HG03108 (cell line): ENCODE results near the gene ATPAF2.
A peak's percentile ranks its signal among the peaks of the same experiment; 100 is the strongest.

Source experiments
- ATAC-seq: cut with Tn5 transposase; IDR thresholded peaks from one replicate; pipeline ENCODE4 v1.9.1; 2021; ENCODE audit warnings: moderate library complexity; ENCODE audit not compliant: unreplicated experiment

Gene ATPAF2

DNA sequence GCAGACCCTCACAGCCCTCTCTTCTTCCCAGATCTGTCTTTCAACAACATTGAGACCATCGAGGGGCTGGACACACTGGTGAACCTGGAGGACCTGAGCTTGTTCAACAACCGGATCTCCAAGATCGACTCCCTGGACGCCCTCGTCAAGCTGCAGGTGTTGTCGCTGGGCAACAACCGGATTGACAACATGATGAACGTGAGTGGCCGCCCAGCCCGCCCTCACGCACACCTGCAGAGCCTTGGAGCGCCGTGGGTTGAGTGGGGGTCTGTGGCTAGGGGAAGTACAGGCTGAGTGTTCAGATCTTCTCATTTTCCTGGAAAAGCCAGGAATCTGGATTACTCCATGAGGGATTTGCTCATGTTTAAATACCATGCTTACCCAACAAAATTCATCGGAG lies 51.1 kb downstream of the ATPAF2 start:
- no peak for ATAC-seq

DNA sequence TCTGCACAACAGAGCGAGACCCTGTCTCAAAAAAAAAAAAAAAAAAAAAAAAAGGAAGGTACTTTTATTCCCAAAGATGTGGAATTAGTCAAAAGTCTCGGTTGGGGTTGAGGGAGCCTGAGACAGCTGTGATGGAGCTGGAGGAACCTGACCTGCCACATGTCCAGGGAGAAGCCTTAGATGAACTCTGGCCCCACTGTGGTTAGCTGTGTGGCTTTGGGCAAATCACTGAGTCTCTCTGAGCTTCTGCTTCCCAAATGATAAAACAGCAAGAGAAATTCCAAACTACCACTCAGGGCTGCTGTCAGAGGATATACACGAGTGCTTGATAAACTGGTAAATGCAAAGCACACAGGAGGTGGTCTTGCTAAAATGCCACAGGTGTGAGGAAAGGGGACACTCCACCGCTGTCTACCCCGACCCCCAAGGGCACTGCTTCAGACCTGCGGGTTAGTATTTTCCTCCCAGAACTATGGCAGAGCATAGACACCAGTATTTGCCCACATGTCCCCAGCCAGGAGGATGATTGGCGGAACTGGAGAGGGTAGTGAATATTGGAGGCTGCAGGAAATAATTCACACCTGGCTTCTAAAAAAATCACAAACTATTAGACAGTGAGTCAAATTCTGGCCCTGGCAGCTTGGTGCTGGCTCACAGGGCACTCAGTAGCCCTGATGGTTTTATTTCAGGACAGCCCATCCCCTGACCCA lies 51.6 kb downstream of the ATPAF2 start:
- no peak for ATAC-seq

DNA sequence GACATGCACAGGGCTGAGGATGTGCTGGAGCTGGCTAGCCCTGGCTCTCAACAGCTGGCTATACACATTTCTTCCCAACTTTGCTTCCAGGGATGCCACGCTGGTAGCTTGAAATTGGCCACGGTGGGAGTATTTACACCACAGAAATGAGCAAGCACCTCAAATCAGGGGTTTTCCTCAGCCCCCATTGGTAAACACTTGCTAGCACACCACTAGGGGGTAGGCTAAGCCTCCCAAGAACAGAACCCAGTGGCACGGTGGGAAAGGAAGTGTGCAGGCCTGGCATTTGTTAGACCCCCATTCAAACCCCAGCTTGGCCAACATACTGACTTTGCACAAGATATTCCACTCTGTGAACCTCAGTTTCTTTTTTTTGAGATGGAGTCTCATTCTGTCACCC lies 53.4 kb downstream of the ATPAF2 start:
- ATAC-seq: no peak

DNA sequence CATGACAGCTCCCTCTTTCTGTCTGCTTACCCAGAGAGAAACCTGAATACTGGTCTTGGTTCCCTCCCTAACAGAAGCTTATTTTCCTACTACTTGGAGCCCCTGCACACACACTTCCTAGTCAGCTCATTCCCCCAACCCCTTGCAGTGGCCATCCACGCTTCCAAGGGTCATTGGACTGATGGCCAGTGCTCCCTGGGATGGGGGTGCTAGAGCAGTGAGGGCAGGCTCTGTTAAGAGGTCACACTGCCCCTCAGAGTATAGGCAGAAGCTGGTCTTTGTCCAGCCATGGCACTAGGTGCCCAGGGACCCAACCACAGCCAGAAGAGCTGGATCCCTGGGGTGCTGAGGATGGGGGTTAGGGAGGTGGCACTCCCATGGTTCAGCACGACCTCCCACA lies 53.8 kb downstream of the ATPAF2 start:
- no peak for ATAC-seq

DNA sequence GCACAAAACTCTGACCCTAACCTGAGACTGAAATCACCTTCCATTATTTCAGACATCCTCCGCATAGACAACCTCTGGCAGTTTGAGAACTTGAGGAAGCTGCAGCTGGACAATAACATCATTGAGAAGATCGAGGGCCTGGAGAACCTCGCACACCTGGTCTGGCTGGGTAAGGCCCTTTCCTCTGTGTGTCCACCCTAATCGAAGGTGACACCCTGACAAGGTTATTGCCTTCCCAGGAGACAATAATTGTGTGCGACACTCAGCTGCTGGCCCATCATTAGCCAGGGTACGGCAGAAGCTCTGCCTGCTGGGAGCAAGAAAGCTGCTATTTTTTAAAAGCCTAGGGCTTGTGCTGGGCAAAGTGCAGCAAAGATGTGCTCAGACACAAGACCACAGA lies 55.2 kb downstream of the ATPAF2 start:
- ATAC-seq: no peak

DNA sequence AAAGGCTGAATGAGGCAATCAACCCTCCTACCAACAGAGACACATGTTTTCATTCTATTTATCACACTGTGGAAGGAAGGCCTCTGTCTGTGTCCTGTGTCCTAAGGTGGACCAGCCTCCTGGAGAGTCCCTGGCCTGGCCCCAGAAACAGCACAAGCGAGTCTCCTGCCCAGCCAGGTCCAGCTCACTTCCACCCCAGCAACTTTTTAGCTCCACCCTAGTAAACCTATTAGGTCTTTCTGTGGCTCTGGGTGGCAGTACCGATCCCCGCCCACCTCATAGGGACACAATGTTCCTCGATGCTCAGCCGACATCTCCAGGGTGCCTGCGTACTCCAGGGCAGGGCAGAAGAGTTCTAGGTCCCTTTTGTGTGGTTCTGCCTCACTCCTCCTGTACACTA lies 55.6 kb downstream of the ATPAF2 start:
- no peak for ATAC-seq

DNA sequence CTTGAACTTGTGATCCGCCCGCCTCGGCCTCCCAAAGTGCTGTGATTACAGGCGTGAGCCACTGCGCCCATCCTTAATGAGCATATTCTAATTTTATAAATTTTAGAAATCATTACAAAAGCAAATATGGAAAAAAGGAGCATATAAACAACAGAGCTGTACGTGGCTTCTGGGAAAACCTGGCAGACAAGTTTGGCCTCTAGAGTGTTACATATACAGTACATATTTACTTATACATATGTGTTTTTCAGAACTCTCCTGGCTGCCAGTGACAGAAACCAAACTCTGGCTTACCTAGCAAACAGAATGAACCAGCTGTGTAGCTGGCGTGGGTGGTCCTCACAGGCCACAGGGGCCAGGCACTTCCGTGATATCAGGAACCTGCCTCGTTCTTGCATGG lies 56.2 kb downstream of the ATPAF2 start:
- ATAC-seq: no peak

DNA sequence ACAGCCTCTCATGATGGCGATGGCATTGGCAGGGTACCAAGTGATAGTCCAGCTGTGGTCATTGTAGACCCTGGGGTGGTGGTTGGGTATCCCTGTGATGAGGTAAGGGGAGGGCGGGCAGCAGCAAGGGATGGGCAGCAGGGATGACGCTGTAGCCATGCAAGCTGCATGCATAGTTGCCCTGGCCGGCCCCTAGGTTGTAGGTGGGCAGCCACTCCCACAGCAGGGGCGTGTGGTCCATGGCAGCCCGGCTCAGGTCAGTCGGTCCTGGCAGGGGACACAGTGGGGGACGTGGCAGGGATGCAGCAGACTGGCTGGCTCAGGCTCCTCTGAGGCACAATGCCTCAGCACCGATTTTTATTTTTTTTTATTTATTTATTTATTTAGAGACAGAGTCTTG lies 57.6 kb downstream of the ATPAF2 start:
- no peak for ATAC-seq

DNA sequence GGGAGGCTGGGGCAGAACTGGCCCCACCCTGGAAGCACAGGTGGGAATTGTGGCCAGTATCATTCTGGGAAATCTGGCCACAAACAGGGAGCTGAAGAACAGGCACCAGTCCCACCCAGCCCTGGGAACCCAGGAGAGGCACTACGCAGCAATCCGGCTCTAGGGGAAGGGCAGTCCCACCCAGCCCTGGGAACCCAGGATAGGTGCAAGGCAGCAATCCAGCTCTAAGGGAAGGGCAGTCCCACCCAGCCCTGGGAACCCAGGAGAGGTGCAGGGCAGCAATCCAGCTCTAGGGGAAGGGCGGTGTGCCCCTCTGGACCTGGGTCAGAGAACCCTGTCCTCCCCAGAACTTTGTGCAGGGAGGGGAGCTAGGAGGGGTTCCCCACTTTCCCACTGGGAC lies 59.2 kb downstream of the ATPAF2 start:
- no peak for ATAC-seq

DNA sequence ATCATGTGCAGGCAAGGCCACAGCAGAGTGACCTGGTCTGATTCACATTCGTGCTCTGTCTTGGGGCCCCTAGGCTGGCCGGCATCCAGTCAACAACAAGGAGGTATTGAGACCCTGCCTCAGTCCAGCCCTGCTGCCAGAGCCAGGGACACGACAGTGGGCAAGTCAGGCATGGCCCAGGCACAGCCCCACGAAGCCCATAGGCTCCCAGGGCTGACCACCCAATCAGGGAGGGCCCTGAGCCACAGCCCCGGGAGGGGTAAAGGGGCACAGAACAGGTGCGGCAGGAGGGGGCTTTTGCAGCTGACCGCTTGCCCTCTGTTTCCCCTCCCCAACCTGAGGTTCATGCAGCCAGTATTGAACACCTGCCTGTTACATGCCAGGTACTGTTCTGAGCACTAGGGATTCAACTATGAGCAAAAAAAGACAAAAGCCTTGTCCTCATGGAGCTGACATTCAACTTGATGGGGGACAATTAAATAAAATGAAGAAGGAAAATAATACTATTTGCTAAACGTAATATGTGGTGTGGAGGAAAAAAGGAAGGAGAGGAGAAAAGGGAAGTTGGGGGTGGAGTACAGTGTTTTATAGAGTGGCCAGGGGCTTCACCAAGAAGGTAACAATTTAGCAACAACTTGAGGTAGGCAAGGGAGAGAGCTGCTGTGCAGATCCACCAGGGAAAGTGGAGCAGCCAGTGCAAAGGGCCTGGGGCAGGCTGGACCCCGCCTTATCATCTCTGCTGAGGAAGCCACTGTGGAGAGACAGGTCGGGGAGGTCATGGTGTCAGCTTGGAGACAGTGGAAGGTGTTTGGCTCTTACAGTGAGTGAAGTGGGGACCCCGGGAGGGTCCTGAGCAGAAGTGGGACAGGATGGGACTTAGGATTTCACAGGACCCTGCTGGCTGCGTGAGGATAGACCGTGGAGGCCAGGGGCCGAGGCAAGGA lies 60.2 kb downstream of the ATPAF2 start:
- no peak for ATAC-seq

DNA sequence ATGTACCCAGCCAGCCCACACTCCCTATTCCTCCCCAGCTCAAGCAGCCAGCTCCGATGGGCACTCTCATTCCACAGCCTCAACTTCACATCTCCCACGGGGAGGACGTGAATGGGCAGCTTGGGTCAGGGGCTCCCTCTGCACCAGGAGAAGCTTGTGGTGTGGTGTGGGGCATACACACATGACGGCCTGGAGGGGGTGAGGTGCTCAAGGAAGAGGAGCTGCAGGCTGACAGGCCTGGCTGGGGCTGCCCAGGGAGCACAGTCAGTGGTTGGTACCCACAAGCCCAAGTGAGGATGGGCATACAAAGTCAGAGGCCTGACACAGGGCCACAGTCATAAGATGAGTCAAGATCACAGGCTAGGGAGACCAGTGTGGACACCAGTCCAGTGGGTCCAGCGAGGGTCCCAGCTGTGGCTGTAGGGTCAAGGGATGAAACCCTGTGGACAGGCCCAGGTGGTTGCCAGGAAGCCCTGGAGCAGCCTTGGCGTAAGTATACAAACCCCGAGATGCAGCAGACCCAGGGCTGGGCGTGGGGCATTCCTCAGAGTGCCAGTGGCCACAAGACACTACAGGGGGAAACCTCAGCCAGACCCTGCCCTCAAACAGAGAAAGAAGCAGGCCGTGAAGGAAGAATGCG lies 61.9 kb downstream of the ATPAF2 start:
- ATAC-seq: no peak

DNA sequence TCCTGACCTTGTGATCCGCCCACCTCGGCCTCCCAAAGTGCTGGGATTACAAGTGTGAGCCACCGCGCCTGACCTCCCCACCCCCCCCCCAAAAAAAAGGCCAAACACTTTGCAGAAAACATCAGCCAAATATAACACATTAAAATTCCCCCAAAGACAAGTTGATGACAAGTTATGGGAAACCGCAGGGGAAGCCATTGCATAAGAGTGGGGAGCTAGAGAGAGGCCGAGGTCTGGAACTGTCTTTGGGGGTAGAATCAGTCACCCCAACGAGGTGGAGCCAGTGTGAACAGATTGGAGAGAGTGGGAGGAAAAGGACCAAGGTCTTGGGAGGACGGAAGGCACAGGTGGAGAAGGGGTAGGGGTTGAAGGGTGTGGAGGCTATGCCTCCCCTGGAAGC lies 63.5 kb downstream of the ATPAF2 start:
- no peak for ATAC-seq

DNA sequence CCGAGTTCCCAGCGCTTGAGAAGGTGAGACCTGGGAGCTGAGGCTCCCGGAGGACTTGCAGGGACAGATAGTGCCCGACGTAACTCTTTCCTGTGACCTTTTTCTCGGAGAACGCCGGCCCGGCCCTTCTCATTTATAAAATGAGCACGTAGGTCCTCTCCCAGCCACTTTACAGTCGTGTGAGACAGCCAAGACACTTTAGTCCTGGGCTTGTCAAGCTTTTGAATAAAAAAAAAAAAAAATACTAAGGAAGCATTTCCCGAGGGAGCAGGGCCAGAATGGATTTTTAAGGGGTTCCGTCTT lies 66.1 kb downstream of the ATPAF2 start:
- ATAC-seq: no peak

DNA sequence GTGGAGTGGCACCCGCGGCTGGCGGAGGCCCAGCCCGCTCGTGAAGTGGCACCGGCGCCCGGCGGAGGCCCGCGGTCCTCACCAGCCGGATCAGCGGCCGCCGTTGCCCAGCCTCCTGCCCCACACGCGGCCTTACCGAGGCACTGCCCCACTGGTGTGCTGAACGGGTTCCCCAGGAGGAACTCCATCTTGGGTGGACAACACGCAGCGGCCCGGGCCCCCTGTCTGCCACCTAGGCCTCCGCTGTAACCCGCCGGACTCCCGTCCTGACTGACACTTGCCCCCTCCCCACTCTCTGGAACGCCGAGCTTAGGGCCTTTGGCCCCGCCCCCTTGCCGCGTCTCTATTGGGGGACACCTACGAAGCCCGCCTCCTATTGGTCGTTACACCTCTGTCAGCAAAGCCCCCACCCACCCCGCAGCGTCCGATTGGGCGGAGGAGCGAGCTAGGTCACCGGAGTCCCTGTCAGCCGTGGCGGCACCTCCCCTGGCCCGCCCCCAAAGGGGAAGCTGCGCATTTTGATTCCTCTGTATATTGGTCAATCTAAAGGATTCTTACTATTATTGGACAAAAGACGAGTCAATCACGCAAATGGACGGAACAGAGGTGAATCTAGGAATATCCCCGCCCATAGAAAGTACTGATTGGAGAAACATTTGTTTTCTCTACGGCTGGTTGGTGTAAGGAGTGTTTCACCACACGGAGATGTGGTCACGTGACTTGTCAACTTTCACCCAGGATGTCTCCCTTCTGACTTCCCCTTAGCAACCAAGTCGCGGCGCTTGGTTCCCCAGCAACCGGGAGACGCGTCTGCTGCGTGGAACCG lies 66.6 kb downstream of the ATPAF2 start, which contains the start of the genes DRC3 and TOM1L2:
Gene DRC3, plus strand, starts transcription at position 737 of the 826 bp plus-strand sequence. CDS start 4,737 bp downstream, outside the sequence.
Gene TOM1L2, minus strand, starts transcription at position 275 of the 826 bp plus-strand sequence. Its CDS starts 87 bp downstream, at position 188.
- peak; percentile 94 for ATAC-seq

DNA sequence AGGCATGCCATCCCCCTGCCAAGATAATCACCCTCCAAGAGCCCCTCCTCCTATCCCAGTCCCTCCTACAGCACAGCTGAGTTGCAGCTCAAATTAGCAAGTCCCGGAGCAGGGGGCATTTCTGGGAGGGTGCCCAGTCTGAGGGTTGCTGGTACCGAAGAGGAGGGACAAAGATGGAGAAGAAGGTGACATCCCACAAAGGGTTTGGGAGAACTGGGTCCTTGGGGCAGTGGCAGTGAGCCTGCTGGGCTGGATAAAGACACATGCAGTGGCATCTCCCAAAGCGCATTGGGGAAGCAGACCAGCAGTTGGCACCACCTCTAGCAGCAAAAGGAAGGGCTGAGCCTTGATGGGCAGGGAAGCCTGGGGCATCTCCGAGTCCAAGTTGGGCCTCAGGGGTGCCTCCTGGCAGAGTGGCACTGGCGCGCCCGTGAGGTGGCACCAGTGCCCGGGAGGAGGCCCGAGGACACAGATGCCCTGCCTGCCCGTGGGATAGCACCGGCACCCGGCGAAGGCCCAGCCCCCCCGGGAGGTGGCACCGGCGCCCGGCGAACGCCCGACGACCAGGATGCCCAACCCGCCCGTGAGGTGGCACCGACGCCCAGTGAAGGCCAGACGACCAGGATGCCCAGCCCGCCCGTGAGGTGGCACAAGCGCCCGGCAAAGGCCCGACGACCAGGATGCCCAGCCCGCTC lies 67.4 kb downstream of the ATPAF2 start:
- ATAC-seq: no peak

DNA sequence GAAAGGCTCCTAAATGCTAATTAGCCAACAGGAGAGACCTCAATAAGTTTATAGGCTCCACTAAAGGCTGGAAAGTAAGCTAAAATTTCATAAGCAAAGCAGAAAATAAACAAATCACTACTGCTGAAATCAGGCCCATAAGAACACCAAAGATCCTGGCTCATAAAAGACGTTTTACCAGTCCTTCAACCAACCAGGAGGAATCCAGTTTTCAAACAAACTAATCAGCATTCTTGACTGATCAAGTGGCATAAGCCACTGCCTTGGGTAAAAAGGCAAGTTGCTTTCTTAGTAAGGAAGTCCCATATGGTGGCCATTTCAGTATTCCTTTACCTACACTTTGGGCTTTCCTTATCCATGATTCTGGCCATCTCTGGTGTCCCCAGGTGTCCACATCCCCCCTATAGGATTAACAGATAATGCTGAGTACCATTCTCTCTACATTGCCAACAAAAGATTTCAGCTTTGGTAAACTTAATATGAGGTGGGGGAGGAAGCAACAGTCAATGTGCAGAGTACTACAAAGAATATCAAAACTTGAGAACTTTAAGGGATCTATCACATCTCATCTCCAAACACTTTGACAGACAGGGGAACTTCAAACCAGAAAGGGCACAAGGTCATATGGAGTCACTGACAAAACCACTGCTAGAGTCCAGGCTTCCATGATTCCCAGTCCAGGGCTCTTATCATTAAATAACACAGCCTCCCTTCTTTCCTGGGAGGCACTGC lies 68.1 kb downstream of the ATPAF2 start:
- ATAC-seq: no peak
